HG03565 (cell line): ENCODE measurements around the gene BRD4.

Experiments used
- ATAC-seq: cut with Tn5 transposase; IDR thresholded peaks from one replicate; pipeline ENCODE4 v1.9.1; 2021; ENCODE audit warnings: mild to moderate bottlenecking, moderate library complexity; ENCODE audit not compliant: unreplicated experiment

Gene BRD4

GRCh38 chr19:15235781-15236180 lies 96.6 kb downstream of the BRD4 start:
- ATAC-seq = no peak

- ATAC-seq = no peak
Observed at GRCh38 chr19:15234431-15235130, 97.8 kb downstream of the BRD4 start.

GRCh38 chr19:15231271-15231670 lies 101.1 kb downstream of the BRD4 start:
- no peak for ATAC-seq

- ATAC-seq = no peak
Observed at GRCh38 chr19:15227261-15227660, 105.1 kb downstream of the BRD4 start.

- ATAC-seq = no peak
Observed at GRCh38 chr19:15225760-15226159, 106.6 kb downstream of the BRD4 start.

- ATAC-seq = no peak
Observed at GRCh38 chr19:15223649-15224361, 108.5 kb downstream of the BRD4 start.

- peak; percentile 71 for ATAC-seq
Observed at GRCh38 chr19:15222738-15223648, 109.3 kb downstream of the BRD4 start.

- no peak for ATAC-seq
Observed at GRCh38 chr19:15220833-15221232, 111.5 kb downstream of the BRD4 start.

- no peak for ATAC-seq
Observed at GRCh38 chr19:15218501-15218900, 113.8 kb downstream of the BRD4 start.

GRCh38 chr19:15216363-15216762 lies 116.0 kb downstream of the BRD4 start:
- ATAC-seq = no peak

- ATAC-seq = no peak
Observed at GRCh38 chr19:15213715-15214381, 118.5 kb downstream of the BRD4 start.

- ATAC-seq = no peak
Observed at GRCh38 chr19:15212711-15213110, 119.6 kb downstream of the BRD4 start.

GRCh38 chr19:15210323-15210781 lies 122.0 kb downstream of the BRD4 start:
- ATAC-seq = no peak

- ATAC-seq = no peak
Observed at GRCh38 chr19:15201374-15202023, 130.8 kb downstream of the BRD4 start.

GRCh38 chr19:15200553-15201364 lies 131.6 kb downstream of the BRD4 start, which contains the start of gene NOTCH3:
Gene NOTCH3, minus strand, starts transcription at chr19:15200995. Its CDS starts 90 bp downstream, at chr19:15200905.
- no peak for ATAC-seq

- no peak for ATAC-seq
Observed at GRCh38 chr19:15199661-15200552, 132.4 kb downstream of the BRD4 start.

- no peak for ATAC-seq
Observed at GRCh38 chr19:15198951-15199660, 133.2 kb downstream of the BRD4 start.

- no peak for ATAC-seq
Observed at GRCh38 chr19:15197942-15198341, 134.4 kb downstream of the BRD4 start.
